A549 (cell line): ENCODE measurements around the gene TMEM185B.

Experiments used
- CHD2 ChIP-seq: fragments of 150-350 bp; IDR thresholded peaks from 2 replicates; pipeline ENCODE4 v1.6.1; 2014; ENCODE audit warnings: low read length; ENCODE audit not compliant: partially characterized antibody
- ELK1 ChIP-seq: fragments of 150-350 bp; IDR thresholded peaks from 2 replicates; pipeline ENCODE4 v1.6.1; 2014; ENCODE audit warnings: low read depth, mild to moderate bottlenecking, low read length
- JUNB ChIP-seq: fragments of >200 bp; sonication (Bioruptor Twin); formaldehyde crosslinking; IDR thresholded peaks from 2 replicates; pipeline ENCODE4 v1.6.1; 2016
- KDM1A ChIP-seq: fragments of 200-600 bp; sonication (generic); IDR thresholded peaks from 2 replicates; pipeline ENCODE4 v1.6.1; 2016; ENCODE audit warnings: low read depth, mild to moderate bottlenecking
- MAX ChIP-seq: IDR thresholded peaks from 2 replicates; pipeline ENCODE4 v1.6.1; 2012
- MYC ChIP-seq: IDR thresholded peaks from 2 replicates; pipeline ENCODE4 v1.6.1; 2012; ENCODE audit warnings: mild to moderate bottlenecking, inconsistent platforms, low read length, improper control_type of control experiment, borderline replicate concordance
- PHF8 ChIP-seq: fragments of 200-600 bp; sonication (generic); IDR thresholded peaks from 2 replicates; pipeline ENCODE4 v1.6.1; 2016; ENCODE audit warnings: low read depth, mild to moderate bottlenecking, antibody characterized with exemption, moderate library complexity, borderline replicate concordance
- POLR2A ChIP-seq: IDR thresholded peaks from 2 replicates; pipeline ENCODE4 v1.6.1; 2012; ENCODE audit warnings: mild to moderate bottlenecking, low read length
- ZFP36 ChIP-seq: fragments of 450-650 bp; IDR thresholded peaks from 2 replicates; pipeline ENCODE4 v1.6.1; 2014; ENCODE audit warnings: borderline replicate concordance; ENCODE audit not compliant: partially characterized antibody
- TF ChIP-seq, protein P1 (sequence below): fragments of >200 bp; sonication (Bioruptor Twin); formaldehyde crosslinking; IDR thresholded peaks from 3 replicates; pipeline ENCODE4 v1.5.1; 2016
- TF ChIP-seq, protein P2 (sequence below): fragments of 200-600 bp; sonication (generic); IDR thresholded peaks from 2 replicates; pipeline ENCODE4 v1.6.1; 2016; ENCODE audit warnings: antibody characterized with exemption, mild to moderate bottlenecking, moderate library complexity

DNA sequence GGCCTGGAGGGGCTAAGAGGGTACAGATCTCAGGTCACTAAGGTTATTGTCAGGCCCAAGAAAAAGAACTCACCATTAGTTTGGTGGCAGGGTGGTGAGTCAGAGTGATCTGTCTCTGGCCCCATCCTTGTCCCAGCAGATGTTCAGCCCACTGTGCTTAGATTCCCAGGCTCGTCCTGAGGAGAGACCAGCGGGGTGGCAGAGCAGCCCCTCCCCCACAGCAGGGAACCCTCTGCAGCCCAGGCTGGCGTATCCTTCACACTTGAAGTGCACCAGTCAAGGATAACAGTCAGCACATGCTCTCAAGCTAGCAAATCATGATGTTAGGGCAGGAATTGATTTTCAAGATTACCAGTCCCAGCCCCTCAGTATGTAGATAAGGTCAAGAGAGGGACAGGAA, 43.1 kb downstream of the TMEM185B start:
- TF ChIP-seq, protein P1, sequence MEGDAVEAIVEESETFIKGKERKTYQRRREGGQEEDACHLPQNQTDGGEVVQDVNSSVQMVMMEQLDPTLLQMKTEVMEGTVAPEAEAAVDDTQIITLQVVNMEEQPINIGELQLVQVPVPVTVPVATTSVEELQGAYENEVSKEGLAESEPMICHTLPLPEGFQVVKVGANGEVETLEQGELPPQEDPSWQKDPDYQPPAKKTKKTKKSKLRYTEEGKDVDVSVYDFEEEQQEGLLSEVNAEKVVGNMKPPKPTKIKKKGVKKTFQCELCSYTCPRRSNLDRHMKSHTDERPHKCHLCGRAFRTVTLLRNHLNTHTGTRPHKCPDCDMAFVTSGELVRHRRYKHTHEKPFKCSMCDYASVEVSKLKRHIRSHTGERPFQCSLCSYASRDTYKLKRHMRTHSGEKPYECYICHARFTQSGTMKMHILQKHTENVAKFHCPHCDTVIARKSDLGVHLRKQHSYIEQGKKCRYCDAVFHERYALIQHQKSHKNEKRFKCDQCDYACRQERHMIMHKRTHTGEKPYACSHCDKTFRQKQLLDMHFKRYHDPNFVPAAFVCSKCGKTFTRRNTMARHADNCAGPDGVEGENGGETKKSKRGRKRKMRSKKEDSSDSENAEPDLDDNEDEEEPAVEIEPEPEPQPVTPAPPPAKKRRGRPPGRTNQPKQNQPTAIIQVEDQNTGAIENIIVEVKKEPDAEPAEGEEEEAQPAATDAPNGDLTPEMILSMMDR = no peak
- TF ChIP-seq CHD2 (no peak), MAX (no peak), ELK1 (no peak), MYC (no peak), JUNB (no peak), PHF8 (no peak), ZFP36 (no peak), POLR2A (no peak), KDM1A (no peak)
- TF ChIP-seq, protein P2, sequence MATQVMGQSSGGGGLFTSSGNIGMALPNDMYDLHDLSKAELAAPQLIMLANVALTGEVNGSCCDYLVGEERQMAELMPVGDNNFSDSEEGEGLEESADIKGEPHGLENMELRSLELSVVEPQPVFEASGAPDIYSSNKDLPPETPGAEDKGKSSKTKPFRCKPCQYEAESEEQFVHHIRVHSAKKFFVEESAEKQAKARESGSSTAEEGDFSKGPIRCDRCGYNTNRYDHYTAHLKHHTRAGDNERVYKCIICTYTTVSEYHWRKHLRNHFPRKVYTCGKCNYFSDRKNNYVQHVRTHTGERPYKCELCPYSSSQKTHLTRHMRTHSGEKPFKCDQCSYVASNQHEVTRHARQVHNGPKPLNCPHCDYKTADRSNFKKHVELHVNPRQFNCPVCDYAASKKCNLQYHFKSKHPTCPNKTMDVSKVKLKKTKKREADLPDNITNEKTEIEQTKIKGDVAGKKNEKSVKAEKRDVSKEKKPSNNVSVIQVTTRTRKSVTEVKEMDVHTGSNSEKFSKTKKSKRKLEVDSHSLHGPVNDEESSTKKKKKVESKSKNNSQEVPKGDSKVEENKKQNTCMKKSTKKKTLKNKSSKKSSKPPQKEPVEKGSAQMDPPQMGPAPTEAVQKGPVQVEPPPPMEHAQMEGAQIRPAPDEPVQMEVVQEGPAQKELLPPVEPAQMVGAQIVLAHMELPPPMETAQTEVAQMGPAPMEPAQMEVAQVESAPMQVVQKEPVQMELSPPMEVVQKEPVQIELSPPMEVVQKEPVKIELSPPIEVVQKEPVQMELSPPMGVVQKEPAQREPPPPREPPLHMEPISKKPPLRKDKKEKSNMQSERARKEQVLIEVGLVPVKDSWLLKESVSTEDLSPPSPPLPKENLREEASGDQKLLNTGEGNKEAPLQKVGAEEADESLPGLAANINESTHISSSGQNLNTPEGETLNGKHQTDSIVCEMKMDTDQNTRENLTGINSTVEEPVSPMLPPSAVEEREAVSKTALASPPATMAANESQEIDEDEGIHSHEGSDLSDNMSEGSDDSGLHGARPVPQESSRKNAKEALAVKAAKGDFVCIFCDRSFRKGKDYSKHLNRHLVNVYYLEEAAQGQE = no peak
